22Rv1 (cell line): ENCODE results near the gene ABCE1.
A peak's percentile ranks its signal among the peaks of the same experiment; 100 is the strongest.

Source experiments
- H3K27ac ChIP-seq: fragments of 450-650 bp; 2 replicates; pipeline ENCODE4 v1.5.1; 2017
- CTCF ChIP-seq: fragments of 450-650 bp; IDR thresholded peaks from 2 replicates; pipeline ENCODE4 v1.5.1; 2017; ENCODE audit warnings: mild to moderate bottlenecking
- ZFX ChIP-seq: fragments of 450-650 bp; IDR thresholded peaks from 2 replicates; pipeline ENCODE4 v1.6.1; 2017; ENCODE audit warnings: antibody characterized with exemption, borderline replicate concordance

The ABCE1 gene

GRCh38 chr4:145097821-145098674 lies at the start of gene ABCE1, which contains the start of gene ANAPC10:
Gene ABCE1 (plus strand): TSS chr4:145098311. CDS start chr4:145104413, 6,102 bp downstream.
Gene ANAPC10 (minus strand): TSS chr4:145098196. CDS start chr4:145096099, 2,097 bp downstream.
- H3K27ac ChIP-seq = peak within 1 kb of the TSS; percentile 88
- TF ChIP-seq ZFX = no peak
- TF ChIP-seq CTCF = peak; percentile 54; the same call in 1 of the 2 replicates

GRCh38 chr4:145048817-145049216 lies 49.3 kb upstream of the ABCE1 start:
- TF ChIP-seq CTCF (no peak), ZFX (no peak)
- H3K27ac ChIP-seq = no peak overlapping the region

DNA sequence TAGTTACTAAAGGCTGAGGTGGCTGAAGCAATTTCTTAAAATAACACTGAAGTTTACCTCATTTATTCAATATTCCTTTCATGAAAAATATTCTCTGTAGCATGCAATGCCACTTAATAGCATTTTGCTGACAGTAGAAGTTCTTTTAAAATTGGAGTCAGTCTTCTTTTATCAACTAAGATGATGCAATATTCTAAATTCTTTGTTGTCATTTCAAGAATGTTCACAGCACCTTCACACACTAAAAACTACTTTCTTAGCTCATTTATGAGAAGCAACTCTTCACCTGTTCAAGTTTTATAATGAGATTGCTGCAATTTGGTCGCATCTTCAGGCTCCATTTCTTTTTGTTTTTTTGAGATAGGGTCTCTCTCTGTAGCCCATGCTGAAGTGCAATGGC lies 48.9 kb upstream of the ABCE1 start:
- H3K27ac ChIP-seq = no peak overlapping the region
- TF ChIP-seq CTCF (no peak), ZFX (no peak)

DNA sequence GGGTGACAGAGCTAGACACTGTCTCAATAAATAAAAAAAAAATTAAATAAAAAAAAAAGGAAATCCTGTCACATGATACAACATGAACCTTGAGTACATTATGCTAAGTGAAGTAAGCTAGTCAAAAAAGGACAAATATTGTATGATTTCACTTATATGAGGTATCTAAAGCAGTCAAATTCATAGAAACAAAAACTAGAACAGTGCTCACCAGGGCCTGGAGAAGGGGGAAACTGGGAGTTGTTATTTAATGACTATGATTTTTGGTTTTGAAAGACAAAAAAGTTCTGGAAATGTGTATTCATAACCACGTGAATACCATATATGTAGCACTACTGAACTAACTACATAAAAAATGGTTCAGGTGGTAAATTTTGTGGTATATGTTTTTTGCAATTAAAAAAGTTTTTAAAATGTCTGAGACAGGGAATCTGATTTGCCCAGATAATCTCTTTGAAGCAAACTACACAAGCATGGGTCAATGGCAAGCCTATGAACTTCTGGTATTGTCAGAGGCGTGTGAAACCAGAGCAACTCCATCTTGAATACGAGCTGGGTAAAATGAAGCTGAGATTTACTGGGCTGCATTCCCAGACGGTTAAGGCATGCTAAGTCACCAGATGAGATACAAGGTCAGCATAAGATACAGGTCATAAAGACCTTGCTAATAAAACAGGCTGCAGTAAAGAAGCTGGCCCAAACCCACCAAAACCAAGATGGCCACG lies 42.4 kb upstream of the ABCE1 start:
- H3K27ac ChIP-seq = no peak overlapping the region
- TF ChIP-seq CTCF (no peak), ZFX (no peak)

DNA sequence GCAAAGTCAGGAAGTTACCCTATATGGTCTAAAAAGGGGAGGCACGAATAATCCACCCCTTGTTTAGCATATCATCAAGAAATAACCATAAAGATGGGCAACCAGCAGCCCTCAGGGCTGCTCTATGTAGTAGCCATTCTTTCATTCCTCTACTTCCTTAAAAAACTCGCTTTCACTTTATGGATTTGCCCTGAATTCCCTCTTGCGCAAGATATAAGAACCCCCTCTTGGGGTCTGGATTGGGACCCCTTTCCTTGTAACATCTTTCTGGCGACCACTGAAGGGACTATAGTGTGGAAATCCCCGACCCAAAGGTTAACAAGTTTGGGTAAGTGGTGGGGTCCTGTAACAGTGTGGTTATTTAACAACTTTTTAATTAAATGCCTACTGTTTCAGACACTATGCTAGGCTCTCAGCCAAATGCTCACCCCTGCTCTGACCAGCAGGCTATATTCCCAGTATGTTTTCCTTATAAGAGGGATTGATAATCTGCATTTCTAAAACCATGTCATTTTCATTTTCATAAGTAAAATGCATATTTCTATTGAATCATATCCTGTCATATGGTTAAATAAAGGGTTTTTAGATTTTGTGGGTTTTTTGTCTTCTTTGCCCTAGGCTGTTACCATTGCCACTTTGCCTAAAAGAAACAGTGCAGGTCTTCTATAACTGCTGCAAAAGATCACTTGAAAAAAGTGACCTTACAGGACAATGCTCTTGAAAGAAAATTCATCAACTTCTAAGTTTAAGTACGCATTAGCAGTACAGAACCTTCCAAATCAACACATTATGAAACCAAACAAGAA lies 41.6 kb upstream of the ABCE1 start:
- TF ChIP-seq CTCF (no peak), ZFX (no peak)

GRCh38 chr4:145058256-145058655 lies 39.9 kb upstream of the ABCE1 start:
- H3K27ac ChIP-seq = no peak overlapping the region
- TF ChIP-seq ZFX (no peak), CTCF (no peak)

More for the DNA sequence above, 41.6 kb upstream of the ABCE1 start:
- H3K27ac ChIP-seq = no peak overlapping the region
